Ovary (tissue), 9 donors: ENCODE measurements around the gene AFF2. TPM values are rescaled to one million over a fixed set of nuclear protein-coding genes. Genes with fewer than 3 reads are reported as not detected.

Source experiments
- DNase-seq, 5 donors: peaks; one replicate each; pipeline ENCODE4 v3.0.0-alpha.2; 2019 to 2020
- H3K27ac ChIP-seq, 2 donors: fragments of 200-600 bp; one replicate each; pipeline versions ENCODE4 v1.5.1 to v1.8.0; 2019 to 2022
- H3K27me3 ChIP-seq: fragments of 200-600 bp; one replicate; pipeline ENCODE4 v1.8.0; 2022
- H3K36me3 ChIP-seq: fragments of 200-600 bp; sonication (generic); one replicate; pipeline ENCODE4 v1.5.1; 2019
- H3K4me1 ChIP-seq: one replicate; pipeline ENCODE4 v1.8.1; 2013; ENCODE audit warnings: mild to moderate bottlenecking, moderate library complexity; ENCODE audit not compliant: insufficient read depth
- H3K4me3 ChIP-seq: fragments of 200-600 bp; sonication (generic); one replicate; pipeline ENCODE4 v1.5.1; 2017
- H3K9me3 ChIP-seq, 2 donors: fragments of 200-600 bp in 1 of 2; sonication (generic) in 1 of 2; one replicate each; pipeline versions ENCODE4 v1.5.1 to v1.8.1; 2013 to 2019; ENCODE audit warnings: mild to moderate bottlenecking in 1 of 2, moderate library complexity in 1 of 2
- EP300 ChIP-seq: sonication (generic); formaldehyde crosslinking; IDR thresholded peaks from one replicate; pipeline ENCODE4 v1.6.1; 2017; ENCODE audit warnings: antibody characterized with exemption
- POLR2A ChIP-seq: fragments of 450-650 bp; IDR thresholded peaks from one replicate; pipeline ENCODE4 v1.6.1; 2017; ENCODE audit warnings: antibody characterized with exemption, mild to moderate bottlenecking, moderate library complexity
- WGBS, 3 donors: extraction: QIAGEN DNeasy Blood & Tissue Kit in 1 of 3; methylation state at CpG; one replicate each; pipeline versions ENCODE4 v1.1.5 to v1.1.7; 2013 to 2017; 5-methylcytosine and 5-hydroxymethylcytosine counted together
- intact Hi-C, 4 donors: fragments of 100-400 bp; cut with DNase I; formaldehyde crosslinking; loops; one replicate each; pipeline versions ENCODE4 v1.11.0 to v1.15.1; 2022 to 2023
- polyA plus RNA-seq, 2 donors: library from polyadenylated mRNA; stranded (reverse); fragments of 200-250 nt in 1 of 2; fragments of 350-450 nt in 1 of 2; fragmentation: Illumina TruSeq in 1 of 2; extraction: RNeasy Lipid Tissue Mini Kit (QIAGEN cat#74804) in 1 of 2; gene quantifications; one replicate each; pipeline ENCODE4 v1.2.3, GENCODE V29; 2013 to 2014
- total RNA-seq, 7 donors: library from RNA; depleted of rRNA in 2 of 7; stranded (reverse); fragments of >200 nt in 2 of 7; fragmentation: NEBNext Ultra II Directional in 3 of 7; extraction: Animal tissue kit (Norgen Biotek cat#: 25700) in 3 of 7; gene quantifications; one replicate each; pipeline versions ENCODE4 v1.1.0 to v1.2.4, GENCODE V29; 2016 to 2023
- TF ChIP-seq, protein P1 (sequence below), 3 donors: fragments of 450-650 bp in 2 of 3; fragments of 200-600 bp in 1 of 3; IDR thresholded peaks; one replicate each; pipeline versions ENCODE4 v1.5.1 to v1.8.0; 2016 to 2022; ENCODE audit warnings: antibody characterized with exemption in 3 of 3, mild to moderate bottlenecking in 1 of 3
- donor health status: DM: no; HTN: no; CAD: no; lungs with moderate emphysema.
- donor health status: DM: no; HTN: no; CAD: no.
- donor health status: Bipolar disorder and iron deficiency.
- donor health status: DM: yes; HTN: yes; CAD: no.
- donor health status: DM: no; HTN: no; CAD: no.
- donor health status: DM: yes; HTN: yes; CAD: no.

Gene AFF2
- total and polyA plus RNA-seq, 9 donors, result 1.3 to 12.3 (median 4.6) TPM

DNA sequence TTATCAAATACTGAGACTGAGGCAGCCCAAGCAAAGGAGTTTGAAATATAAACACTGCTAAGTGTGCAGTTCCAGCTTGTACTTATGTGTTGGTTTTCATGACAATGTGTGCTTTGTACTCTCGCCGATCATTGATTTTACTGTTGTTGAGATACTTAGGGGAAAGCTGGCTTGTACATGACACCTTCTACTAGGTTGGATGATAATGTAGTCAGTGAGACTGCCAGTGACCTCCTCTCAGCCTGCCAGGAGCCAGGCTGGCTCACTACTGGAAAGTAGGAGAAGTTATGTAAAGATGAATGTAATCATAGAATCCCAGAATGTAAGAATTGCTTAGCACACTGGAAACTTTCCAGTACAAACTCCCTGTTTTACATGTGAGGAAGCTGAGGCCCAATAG is 132.0 kb downstream of the AFF2 start:
- no peaks in the 10 kb centered on the region for H3K9me3 ChIP-seq
- H3K27ac ChIP-seq, result no peak overlapping the region
- no peak overlapping the region for H3K4me3 ChIP-seq
- intact Hi-C loops, result no loop called here
- WGBS, 3 donors, result 44 to 71% (median 49%) methylated on average over 2 of the region's 2 CpGs
- no peak for DNase-seq
- H3K4me1 ChIP-seq, result peaks cover 3% of the 10 kb centered on the region
- no peaks in the 10 kb centered on the region for H3K27me3 ChIP-seq
- TF ChIP-seq, protein P1, sequence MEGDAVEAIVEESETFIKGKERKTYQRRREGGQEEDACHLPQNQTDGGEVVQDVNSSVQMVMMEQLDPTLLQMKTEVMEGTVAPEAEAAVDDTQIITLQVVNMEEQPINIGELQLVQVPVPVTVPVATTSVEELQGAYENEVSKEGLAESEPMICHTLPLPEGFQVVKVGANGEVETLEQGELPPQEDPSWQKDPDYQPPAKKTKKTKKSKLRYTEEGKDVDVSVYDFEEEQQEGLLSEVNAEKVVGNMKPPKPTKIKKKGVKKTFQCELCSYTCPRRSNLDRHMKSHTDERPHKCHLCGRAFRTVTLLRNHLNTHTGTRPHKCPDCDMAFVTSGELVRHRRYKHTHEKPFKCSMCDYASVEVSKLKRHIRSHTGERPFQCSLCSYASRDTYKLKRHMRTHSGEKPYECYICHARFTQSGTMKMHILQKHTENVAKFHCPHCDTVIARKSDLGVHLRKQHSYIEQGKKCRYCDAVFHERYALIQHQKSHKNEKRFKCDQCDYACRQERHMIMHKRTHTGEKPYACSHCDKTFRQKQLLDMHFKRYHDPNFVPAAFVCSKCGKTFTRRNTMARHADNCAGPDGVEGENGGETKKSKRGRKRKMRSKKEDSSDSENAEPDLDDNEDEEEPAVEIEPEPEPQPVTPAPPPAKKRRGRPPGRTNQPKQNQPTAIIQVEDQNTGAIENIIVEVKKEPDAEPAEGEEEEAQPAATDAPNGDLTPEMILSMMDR (IDR thresholded peaks at IDR 0.05), result no peak
- TF ChIP-seq POLR2A, result no peak
- no peak for TF ChIP-seq EP300
- no peaks in the 10 kb centered on the region for H3K36me3 ChIP-seq

DNA sequence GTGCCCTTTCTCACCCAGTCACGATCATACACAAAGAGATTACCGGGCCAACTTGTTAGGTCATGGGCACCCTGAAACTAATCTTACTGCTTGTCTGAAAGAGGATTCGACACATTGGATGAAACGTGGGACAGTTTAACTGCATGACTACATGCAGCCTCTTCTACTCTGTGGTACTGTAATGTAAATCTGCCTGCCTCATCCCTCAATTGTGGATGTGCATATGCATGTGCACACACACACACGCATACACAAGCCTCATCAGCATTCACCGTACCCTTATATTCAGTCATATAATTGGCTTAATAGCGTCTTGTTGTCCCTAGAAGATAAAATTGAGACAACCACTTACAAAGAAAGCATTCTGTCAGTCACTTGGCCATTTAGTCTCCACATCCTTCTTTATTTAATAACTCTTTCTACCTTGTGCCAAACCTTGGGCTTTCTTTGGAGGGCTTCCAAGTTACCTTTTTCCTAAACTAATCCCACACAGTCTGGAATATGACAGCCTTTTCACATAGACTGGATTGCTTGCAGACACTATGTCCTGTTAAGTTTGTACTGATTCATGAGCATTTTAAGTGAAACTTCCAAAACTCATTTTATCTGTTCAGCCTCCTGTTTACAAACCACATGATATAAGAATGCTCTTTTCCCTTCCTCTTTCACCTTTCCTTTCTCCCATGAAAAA is 132.9 kb downstream of the AFF2 start:
- no peaks in the 10 kb centered on the region for H3K9me3 ChIP-seq
- 74 to 80% (median 78%) methylated on average over 7 of the region's 7 CpGs for WGBS, 3 donors
- no peak for TF ChIP-seq EP300
- no peak for TF ChIP-seq POLR2A
- TF ChIP-seq, protein P1 (IDR thresholded peaks at IDR 0.05), result no peak
- H3K4me3 ChIP-seq, result no peak overlapping the region
- no peak for DNase-seq
- intact Hi-C loops, result no loop called here
- no peaks in the 10 kb centered on the region for H3K36me3 ChIP-seq
- H3K27ac ChIP-seq, result no peak overlapping the region
- H3K4me1 ChIP-seq, result peaks cover 3% of the 10 kb centered on the region
- no peaks in the 10 kb centered on the region for H3K27me3 ChIP-seq

DNA sequence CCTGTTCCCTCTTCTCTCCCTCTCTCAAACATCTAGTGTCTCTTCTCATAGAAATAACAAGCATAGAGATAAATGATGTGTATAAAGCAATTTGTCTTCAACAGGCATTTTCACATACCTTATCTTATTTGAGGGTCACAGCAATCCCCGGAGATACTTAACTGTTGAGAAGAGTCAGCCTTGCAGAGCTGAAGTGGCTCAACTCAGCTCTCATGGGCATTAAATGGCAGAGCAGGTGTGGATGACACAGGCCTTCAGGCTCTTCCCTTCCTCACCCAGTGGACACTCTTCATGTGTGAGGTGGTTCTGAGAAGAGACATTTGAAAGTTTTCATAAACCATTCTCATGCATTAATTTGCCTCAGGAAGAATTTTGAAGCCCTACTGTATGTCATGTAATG is 134.2 kb downstream of the AFF2 start:
- peaks cover 3% of the 10 kb centered on the region for H3K4me1 ChIP-seq
- H3K9me3 ChIP-seq, result no peaks in the 10 kb centered on the region
- intact Hi-C loops, result no loop called here
- no peak overlapping the region for H3K4me3 ChIP-seq
- H3K27me3 ChIP-seq, result no peaks in the 10 kb centered on the region
- DNase-seq, result no peak
- H3K27ac ChIP-seq, result no peak overlapping the region
- no peak for TF ChIP-seq EP300
- TF ChIP-seq, protein P1 (IDR thresholded peaks at IDR 0.05), result no peak
- 63 to 92% (median 78%) methylated on average over 1 of the region's 1 CpG for WGBS, 3 donors
- H3K36me3 ChIP-seq, result no peaks in the 10 kb centered on the region

DNA sequence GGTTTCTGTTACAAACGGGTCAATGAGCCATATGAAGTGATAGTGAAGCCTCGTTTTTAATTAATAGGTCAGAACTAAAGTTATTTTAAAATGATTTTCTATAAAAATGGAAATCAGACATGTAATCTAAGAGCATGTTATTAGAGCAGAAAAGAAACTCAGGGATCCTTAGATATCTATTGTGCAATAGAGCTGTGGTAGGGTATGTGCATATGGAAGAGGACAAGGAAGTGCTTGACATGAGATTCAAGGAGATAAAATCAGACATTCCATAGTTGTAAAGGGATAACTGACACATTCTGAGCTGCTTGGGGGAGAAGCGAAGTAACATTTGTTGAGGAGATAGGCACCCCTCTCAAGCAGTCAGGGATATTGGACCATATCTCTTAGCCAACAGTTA is 143.0 kb downstream of the AFF2 start:
- intact Hi-C loops, result no loop called here
- TF ChIP-seq POLR2A (no peak), EP300 (no peak)
- TF ChIP-seq, protein P1 (IDR thresholded peaks at IDR 0.05), result no peak

More for the DNA sequence above, 143.0 kb downstream of the AFF2 start:
- Histone ChIP-seq H3K27me3 (no peaks in the 10 kb centered on the region), H3K36me3 (no peaks in the 10 kb centered on the region), H3K4me3 (no peak overlapping the region), H3K27ac (no peak overlapping the region), H3K9me3 (no peaks in the 10 kb centered on the region), H3K4me1 (no peaks in the 10 kb centered on the region)
- WGBS, 3 donors, result 53 to 68% (median 64%) methylated on average over 3 of the region's 3 CpGs
- no peak for DNase-seq
